PC-9 (cell line): ENCODE measurements around the gene MAGI2.

Experiments used
- EZH2 ChIP-seq: fragments of 200-600 bp; sonication (generic); IDR thresholded peaks from 2 replicates; pipeline ENCODE4 v1.8.0; 2017; ENCODE audit warnings: antibody characterized with exemption, low read depth
- TF ChIP-seq, protein P1 (sequence below): fragments of 200-600 bp; sonication (generic); conservative IDR thresholded peaks from 2 replicates; pipeline ENCODE4 v1.6.1; 2017; ENCODE audit warnings: mixed run types, antibody characterized with exemption, mild to moderate bottlenecking, moderate library complexity

DNA sequence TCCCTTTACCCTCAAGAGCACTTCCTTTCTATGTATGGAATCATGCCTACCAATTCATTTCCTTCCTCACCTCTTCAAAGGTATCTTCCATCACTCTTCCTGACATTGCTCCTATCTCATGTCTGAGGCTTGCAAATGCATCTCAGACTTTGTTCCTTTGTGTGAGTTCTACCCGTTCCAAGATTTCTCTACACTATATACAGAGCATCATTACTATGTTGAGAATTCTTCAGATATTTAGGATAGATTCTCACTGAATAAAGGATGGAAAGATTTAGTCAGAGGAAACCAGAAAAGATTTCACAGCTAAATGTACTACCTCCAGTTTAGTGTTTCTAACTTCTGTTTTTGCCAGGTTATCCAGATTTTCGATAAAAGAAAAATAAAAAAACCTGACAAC, 1192.2 kb downstream of the MAGI2 start:
- TF ChIP-seq, protein P1, sequence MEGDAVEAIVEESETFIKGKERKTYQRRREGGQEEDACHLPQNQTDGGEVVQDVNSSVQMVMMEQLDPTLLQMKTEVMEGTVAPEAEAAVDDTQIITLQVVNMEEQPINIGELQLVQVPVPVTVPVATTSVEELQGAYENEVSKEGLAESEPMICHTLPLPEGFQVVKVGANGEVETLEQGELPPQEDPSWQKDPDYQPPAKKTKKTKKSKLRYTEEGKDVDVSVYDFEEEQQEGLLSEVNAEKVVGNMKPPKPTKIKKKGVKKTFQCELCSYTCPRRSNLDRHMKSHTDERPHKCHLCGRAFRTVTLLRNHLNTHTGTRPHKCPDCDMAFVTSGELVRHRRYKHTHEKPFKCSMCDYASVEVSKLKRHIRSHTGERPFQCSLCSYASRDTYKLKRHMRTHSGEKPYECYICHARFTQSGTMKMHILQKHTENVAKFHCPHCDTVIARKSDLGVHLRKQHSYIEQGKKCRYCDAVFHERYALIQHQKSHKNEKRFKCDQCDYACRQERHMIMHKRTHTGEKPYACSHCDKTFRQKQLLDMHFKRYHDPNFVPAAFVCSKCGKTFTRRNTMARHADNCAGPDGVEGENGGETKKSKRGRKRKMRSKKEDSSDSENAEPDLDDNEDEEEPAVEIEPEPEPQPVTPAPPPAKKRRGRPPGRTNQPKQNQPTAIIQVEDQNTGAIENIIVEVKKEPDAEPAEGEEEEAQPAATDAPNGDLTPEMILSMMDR: no peak
- no peak for TF ChIP-seq EZH2
